ENCODE measurements around the gene SIL1.

SIL1 gene

DNA sequence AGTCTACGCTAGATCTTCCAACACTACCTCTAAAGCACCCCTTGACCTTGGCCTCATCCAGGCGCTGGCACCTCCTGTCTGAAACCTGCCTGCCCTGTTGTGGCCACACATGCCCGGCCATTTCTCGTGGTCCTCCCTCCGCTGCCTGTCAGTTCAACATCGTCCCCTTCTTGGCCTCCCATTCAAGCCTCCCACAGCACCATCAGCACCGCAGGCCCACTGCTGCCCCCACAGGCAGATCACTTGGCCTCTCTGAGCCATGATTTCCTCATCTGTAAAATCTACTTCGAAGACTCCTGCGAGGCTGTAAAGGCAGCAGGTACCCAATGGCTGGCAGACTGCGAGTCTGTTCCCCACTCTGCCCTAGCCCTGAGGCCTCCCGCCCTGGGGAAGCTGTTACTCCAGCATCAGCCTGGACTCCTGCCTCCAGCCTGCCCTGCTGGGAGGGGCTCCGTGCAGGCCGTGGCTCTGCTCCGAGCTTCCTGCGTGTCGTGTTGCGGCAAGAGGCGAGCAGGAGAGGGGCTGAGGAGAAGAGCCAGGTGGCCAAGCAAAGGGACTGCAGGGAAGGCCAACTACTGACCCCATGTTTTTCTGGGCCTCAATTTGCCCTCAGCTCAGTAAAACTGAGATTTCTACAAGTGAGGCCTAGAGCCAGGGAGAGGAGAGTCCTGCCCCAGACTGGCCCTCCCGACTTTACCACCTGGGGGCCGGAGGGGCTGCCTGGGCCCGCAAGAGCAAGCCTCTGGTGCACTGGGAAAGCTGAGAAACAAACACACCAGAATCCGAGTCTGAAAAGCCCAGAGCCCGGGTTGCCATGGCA is 252.5 kb downstream of the SIL1 start:
- DNase-seq (ENCODE audit: insufficient read length, low spot score), result no peak
- no peak for TF ChIP-seq POLR2A (IDR thresholded peaks at IDR 0.05; ENCODE audit: low read depth, low read length)
- no peak for FAIRE-seq

DNA sequence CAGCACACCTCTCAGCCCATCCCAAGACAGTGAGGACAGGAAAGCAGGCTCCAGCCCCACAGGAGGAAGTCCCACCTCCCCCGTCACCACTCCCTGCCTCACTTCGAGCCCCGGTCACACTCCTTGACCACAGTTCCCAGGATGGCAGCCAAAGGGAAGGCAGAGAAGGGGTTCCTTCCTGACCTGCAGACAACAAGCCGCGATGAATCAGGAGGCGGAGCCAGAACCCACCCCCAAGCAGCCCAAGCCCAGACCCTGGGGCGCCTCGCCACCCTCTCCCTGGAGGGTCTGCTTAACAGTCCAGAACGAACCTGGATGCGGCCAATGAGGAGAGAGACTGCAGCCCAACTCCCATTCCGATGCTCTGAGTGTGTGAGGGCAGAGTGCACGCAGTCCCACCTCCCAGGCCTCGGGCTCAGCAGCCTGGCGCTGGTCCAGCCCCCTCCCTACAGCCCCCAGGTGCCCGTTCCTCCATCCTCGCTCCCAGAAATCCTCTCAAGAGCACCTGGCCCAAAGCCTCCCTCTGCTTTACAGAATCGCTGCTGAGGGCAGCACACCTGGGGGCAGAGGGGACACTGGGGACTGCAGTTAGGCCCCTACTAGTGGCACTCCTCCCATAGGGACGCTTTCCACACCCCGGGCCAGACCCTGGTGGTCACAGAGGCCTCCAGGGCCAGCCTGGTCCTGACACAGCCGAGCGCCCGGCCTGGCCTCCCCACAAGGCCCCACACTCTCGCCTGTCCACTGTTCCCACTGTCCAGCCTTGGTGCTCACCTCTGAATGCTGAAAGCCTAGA is 253.4 kb downstream of the SIL1 start:
- FAIRE-seq (no peak), DNase-seq (ENCODE audit: insufficient read length, low spot score) (no peak)
- no peak for TF ChIP-seq POLR2A (IDR thresholded peaks at IDR 0.05; ENCODE audit: low read depth, low read length)

DNA sequence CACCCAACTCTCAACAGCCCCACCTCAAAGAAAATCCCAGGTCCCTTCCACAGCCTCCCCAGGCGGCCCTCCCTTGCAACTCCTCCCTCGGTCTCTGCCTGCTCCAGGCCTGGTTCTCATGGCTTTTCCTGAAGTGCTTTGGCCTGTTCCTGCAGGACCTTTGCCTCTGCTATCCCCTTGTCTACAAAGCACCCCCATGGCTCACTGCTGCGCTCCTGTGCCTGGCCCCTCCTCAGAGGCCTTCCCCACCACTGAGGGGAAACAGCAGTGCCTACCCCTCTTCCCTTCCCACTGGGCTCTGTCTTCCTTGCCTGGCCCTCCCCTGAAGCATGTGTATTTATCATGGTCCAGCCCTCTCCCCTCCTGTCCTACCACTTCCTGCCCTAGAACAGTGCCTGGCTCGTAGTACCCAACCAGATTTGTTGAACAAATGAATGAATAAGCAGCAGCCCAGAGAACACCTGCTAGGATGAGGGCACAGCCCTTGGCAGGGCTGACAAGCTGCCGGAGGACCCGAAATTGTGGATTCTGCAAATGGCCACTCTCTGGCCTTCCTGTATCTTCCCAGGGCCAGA is 254.5 kb downstream of the SIL1 start:
- DNase-seq (ENCODE audit: insufficient read length, low spot score) (no peak), FAIRE-seq (no peak)
- no peak for TF ChIP-seq POLR2A (IDR thresholded peaks at IDR 0.05; ENCODE audit: low read depth, low read length)

DNA sequence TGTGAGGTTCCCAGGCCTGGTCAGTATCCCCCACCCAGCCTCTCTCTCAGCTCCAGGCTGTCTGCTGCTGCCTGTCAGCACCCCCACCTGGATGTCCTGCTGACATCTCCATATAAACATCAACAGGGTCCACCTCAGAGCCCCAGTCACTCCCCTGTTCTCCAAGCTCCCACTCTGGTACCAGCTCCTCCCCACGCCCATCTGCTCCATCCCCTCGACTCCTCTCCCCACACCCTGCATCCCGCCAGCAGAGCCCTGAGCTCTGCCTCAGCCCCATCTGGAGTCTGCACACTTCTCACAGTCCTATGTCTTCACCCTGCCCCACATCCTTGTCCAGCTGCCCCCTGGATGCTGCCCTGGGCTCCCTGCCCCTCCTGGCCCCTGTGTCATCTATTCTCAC is 255.3 kb downstream of the SIL1 start:
- FAIRE-seq (no peak), DNase-seq (ENCODE audit: insufficient read length, low spot score) (no peak)
- TF ChIP-seq POLR2A (IDR thresholded peaks at IDR 0.05; ENCODE audit: low read depth, low read length), result no peak

DNA sequence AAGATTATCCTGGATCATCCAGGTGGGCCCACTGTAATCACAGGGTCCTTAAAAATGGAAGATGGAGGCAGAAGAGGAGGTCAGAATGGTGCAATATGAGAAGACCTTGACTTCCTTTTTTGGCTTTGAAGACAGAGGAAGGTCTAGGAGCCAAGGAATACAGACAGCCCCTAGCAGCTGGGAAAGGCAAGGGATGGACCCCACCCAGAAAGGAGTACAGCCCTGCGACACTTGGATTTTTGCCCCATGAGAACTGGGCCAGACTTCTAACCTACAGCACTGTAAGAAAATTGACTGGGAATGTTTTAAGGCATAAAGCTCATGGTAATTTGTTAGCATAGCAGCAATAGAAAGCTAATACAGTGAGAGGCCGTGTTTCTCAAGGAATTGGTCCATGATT is 256.1 kb downstream of the SIL1 start:
- DNase-seq (ENCODE audit: insufficient read length, low spot score) (no peak), FAIRE-seq (no peak)
- no peak for TF ChIP-seq POLR2A (IDR thresholded peaks at IDR 0.05; ENCODE audit: low read depth, low read length)

DNA sequence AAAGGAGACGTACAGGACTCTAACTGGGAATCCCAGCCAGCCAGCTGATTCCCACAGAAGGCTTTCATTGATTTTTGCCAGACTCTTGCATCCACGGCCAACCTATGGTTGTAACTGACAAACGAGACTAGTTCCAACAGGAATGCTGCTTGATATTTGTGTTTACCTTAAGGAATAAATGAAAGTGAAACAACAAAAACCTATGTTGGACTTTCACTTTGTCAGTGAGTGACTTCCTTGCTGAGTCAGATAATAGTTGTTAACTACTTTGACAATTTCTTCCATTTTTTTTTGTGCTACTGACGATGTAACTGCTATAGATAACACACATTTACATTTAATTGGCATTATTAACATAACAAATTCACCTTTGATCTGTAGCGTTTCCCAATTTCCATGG is 259.6 kb downstream of the SIL1 start:
- DNase-seq (ENCODE audit: insufficient read length, low spot score) (no peak), FAIRE-seq (no peak)
- no peak for TF ChIP-seq POLR2A (IDR thresholded peaks at IDR 0.05; ENCODE audit: low read depth, low read length)

DNA sequence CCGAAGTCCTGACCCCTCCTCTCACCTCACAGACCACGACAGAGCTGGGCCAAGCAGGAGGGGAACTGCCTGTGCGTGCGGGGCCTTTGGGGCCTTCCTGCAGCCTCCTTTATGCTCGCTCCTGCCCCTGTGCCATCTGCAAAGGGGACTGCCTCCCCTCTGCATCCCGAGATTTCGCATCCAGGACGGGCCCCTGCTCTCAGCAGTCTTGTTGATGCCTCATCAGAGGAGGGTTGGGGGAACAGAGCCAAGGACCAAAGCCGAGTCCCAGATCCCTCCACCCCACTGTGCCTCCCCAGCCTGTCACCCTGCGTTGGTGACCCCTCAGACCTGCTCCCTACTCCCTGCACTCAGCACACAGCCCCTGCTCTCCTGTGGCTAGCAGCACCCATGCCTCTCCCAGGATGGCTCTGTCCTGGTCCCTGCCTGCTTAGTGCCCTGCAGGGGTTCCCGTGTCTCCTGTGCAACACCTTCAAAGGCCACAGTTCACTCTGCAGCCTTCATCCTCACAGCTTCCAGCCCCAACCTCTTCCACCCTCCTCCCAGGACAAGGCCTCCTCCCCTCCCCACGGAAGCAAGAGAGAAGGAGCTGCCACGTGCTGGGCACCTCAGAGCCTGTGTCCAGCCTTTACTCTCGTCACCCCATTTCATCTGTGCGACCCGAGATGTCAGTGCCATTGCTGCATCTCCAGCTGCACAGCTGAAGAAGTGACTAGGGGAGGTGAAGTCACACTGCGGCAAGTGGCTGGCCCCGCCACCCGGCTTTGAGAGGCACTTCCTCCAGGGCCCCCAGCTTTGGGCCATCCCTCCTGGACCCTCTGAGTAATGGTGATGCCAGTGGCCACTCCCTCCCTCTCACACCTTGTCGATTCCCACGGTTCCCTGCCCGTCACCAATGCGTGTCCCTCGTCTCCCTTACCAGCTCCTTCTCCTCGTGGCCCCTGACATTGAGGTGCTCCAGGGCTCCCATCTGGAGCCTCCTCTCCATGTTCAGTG is 260.5 kb downstream of the SIL1 start:
- TF ChIP-seq POLR2A (IDR thresholded peaks at IDR 0.05; ENCODE audit: low read depth, low read length), result no peak
- FAIRE-seq (no peak), DNase-seq (ENCODE audit: insufficient read length, low spot score) (no peak)

DNA sequence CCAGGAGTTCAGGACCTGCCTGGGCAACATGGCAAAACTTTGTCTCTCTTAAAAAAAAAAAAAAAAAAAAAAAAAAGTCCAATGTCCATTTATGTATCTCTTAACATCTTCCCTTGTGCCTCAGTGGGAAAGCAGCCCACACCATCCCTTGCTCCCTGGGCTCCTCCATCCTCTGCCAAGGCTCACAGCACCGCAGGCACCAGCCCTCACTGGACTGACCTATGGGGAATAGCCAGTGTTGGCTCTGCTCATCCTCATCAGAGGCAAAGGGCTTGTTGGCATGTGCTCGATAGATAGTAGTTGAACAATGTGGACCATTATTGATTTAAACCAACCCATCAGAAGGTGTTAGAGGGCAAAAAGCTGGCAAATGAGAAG is 261.2 kb downstream of the SIL1 start:
- DNase-seq (ENCODE audit: insufficient read length, low spot score) (no peak), FAIRE-seq (no peak)
- no peak for TF ChIP-seq POLR2A (IDR thresholded peaks at IDR 0.05; ENCODE audit: low read depth, low read length)

DNA sequence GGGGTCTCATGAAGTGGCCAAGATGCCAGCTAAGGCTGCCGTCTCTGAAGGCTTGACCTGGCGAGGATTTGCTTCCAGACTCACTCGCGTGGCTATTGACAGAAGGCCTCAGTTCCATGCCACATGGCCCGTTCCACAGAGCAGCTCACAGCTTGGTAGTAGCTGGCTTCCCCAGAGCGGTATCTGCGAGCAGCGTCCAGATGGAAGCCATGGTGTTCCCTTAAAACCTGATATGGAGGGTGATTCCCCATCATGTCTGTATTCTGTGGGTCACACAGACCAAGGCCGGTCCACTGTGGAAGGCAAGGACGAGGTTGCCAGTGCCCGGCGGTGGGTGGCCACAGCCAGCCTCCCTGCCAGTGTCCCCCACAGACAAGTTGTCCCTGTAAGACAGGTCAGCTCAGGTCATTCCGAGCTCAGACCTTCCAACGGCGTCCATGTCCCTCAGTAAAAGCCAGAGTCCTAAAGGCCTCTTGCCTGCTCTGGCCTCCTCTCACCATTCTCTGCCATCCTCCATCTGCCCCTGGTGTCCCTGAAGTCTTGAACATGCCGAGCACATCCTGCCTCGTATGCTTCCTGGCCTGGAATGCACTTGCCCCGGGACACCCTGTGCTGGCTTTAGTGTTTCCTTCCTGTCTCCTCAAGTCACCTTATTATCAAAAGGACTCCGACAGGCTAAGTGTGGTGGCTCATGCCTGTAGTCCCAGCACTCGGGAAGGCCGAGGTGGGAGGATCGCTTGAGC is 261.8 kb downstream of the SIL1 start:
- DNase-seq (ENCODE audit: insufficient read length, low spot score), result no peak
- FAIRE-seq, result no peak
- TF ChIP-seq POLR2A (IDR thresholded peaks at IDR 0.05; ENCODE audit: low read depth, low read length), result no peak

DNA sequence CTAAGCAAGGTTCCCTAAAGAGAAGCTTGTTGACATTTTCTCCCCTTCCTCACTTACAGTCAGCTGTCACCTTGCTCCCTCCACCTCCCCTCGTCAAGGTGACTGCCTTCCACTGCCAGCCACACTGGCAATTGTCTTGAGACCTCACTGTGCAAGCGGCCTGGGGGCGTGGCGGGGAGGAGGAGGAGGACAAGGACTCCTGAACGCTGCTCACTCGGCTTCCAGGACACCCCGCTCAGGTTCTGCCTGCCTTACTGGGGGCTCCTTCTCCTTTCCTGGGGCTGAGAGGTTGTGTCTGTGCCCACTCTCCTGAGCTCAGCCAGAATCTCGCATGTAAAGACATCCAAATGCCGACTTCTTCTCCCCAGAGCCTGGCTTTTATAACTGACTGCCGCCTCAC is 262.7 kb downstream of the SIL1 start:
- DNase-seq (ENCODE audit: insufficient read length, low spot score) (no peak), FAIRE-seq (no peak)
- no peak for TF ChIP-seq POLR2A (IDR thresholded peaks at IDR 0.05; ENCODE audit: low read depth, low read length)

DNA sequence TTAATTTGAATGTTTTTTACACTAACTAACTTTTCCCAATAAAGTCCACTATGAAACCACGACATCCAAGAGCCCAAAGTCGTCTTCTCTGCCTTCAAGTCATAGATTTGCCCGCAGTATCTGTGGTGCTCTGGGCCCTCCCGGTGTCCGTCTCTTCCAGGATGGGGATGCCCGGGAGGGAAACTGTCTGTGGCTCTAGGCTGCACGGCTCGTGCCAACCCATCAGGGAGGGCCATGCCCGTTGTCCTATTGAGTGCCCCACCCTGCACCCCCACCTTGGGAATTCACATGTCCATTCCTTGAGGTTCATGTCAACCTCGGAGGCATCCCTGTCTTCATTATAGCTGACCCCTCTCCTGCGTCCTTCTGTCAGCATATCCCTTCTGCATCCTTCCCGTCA is 263.2 kb downstream of the SIL1 start:
- FAIRE-seq, result no peak
- DNase-seq (ENCODE audit: insufficient read length, low spot score), result no peak
- TF ChIP-seq POLR2A (IDR thresholded peaks at IDR 0.05; ENCODE audit: low read depth, low read length), result no peak

DNA sequence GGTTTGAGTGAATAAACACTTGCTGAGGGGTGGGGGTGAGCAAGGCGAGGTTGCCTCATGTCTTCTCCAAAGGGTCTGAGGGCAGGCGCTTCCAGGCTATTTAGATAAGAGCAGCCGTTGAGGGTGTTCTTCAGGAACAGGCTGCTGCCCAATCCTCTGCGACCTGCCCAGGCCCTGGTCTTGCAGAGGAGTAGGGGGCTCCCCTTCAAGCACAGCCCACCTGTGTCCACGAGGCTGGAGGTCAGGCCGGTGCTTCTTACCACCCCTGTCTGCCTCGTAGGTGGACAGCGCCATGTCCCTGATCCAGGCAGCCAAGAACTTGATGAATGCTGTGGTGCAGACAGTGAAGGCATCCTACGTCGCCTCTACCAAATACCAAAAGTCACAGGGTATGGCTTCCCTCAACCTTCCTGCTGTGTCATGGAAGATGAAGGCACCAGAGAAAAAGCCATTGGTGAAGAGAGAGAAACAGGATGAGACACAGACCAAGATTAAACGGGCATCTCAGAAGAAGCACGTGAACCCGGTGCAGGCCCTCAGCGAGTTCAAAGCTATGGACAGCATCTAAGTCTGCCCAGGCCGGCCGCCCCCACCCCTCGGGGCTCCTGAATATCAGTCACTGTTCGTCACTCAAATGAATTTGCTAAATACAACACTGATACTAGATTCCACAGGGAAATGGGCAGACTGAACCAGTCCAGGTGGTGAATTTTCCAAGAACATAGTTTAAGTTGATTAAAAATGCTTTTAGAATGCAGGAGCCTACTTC is 264.5 kb downstream of the SIL1 start:
- DNase-seq (ENCODE audit: insufficient read length, low spot score) (no peak), FAIRE-seq (no peak)
- TF ChIP-seq POLR2A (IDR thresholded peaks at IDR 0.05; ENCODE audit: low read depth, low read length), result no peak

All from H54 (cell line).